K562 (cell line): ENCODE data around the gene ZFR2. TPM values are rescaled to one million over a fixed set of nuclear protein-coding genes. Genes with fewer than 3 reads are reported as not detected.

Experiments used
- ATAC-seq: fragments of 200-7000 bp; cut with Tn5 transposase; 3 replicates; pipeline ENCODE4 v1.9.1; 2020; ENCODE audit warnings: moderate library complexity
- BruUV-seq: library from RNA; stranded (reverse); fragments of 400-500 nt; replicated peaks from 2 replicates; lab custom pipeline; 2021; lab: Mats Ljungman, UMichigan
- CTCF ChIA-PET: fragments of 300-600 bp; formaldehyde crosslinking; extraction: SDS; loops from one replicate; lab custom pipeline; 2021; ENCODE audit warnings: low intra/inter-chr PET ratio; lab: Yijun Ruan, JAX
- POLR2A ChIA-PET: fragments of 300-600, 350-650 bp; sonication (Branson Sonifier 250); formaldehyde crosslinking; extraction: SDS; loops from one replicate; lab custom pipeline; 2021; ENCODE audit warnings: antibody characterized with exemption, inconsistent platforms; lab: Yijun Ruan, JAX
- DNase-seq, 4 experiments: peaks; one replicate each; pipeline versions ENCODE4 v3.0.0 to v3.0.0-alpha.2; 2011 to 2018; ENCODE audit warnings: low spot score in 3 of 4, mixed read lengths in 3 of 4; ENCODE audit errors: extremely low read depth in 1 of 4
- FAIRE-seq: peaks from 2 replicates; lab custom pipeline; 2011; peaks lifted over from hg19 to GRCh38; lab: Jason Lieb, UNC
- H2AFZ ChIP-seq: 2 replicates; pipeline ENCODE4 v1.6.0; 2011; ENCODE audit warnings: low read depth, low read length, control low read depth, inconsistent platforms
- H3K27ac ChIP-seq: fragments of 200-600 bp; 3 replicates; pipeline ENCODE4 v1.8.0; 2011; ENCODE audit warnings: low read depth, mild to moderate bottlenecking, control low read depth, inconsistent platforms, low read length, moderate library complexity, mixed read lengths; ENCODE audit errors: extremely low read depth
- H3K27me3 ChIP-seq, 2 experiments: fragments of 300-600 bp in 1 of 2; 2 replicates in 1 of 2; 3 replicates in 1 of 2; pipeline versions ENCODE4 v1.6.0 to v1.8.0; 2011; ENCODE audit warnings: inconsistent platforms in 2 of 2, low read length in 2 of 2, mild to moderate bottlenecking in 1 of 2, mixed read lengths in 1 of 2, moderate library complexity in 1 of 2; ENCODE audit not compliant: control insufficient read depth in 2 of 2, insufficient read depth in 2 of 2
- H3K36me3 ChIP-seq: fragments of 300-600 bp; 3 replicates; pipeline ENCODE4 v1.8.0; 2011; ENCODE audit warnings: mild to moderate bottlenecking, low read length, inconsistent platforms; ENCODE audit not compliant: control insufficient read depth, insufficient read depth
- H3K4me1 ChIP-seq, 2 experiments: fragments of 200-600 bp in 1 of 2; replicated peaks in 1 of 2; 2 replicates in 1 of 2; 3 replicates in 1 of 2; pipeline versions ENCODE4 v1.5.1 to v1.8.0; 2011; ENCODE audit warnings: inconsistent platforms in 2 of 2, low read length in 2 of 2, mild to moderate bottlenecking in 1 of 2, mixed read lengths in 1 of 2, moderate library complexity in 1 of 2; ENCODE audit not compliant: control insufficient read depth in 2 of 2, insufficient read depth in 2 of 2
- H3K4me2 ChIP-seq: 2 replicates; pipeline ENCODE4 v1.6.1; 2011; ENCODE audit warnings: low read length, control low read depth, inconsistent platforms, mixed read lengths; ENCODE audit not compliant: insufficient read depth
- H3K4me3 ChIP-seq: fragments of 200-600 bp; sonication (generic), shearing (Covaris generic); 2 replicates; pipeline ENCODE4 v1.5.1; 2016; ENCODE audit warnings: control low read depth, inconsistent platforms
- H3K79me2 ChIP-seq: fragments of 200-600 bp; 3 replicates; pipeline ENCODE4 v1.8.0; 2011; ENCODE audit warnings: low read length, inconsistent platforms; ENCODE audit not compliant: control insufficient read depth, insufficient read depth
- H3K9ac ChIP-seq, 2 experiments: 2 replicates each; pipeline versions ENCODE4 v1.6.0 to v1.6.1; 2011; ENCODE audit warnings: low read depth in 2 of 2, low read length in 2 of 2, control low read depth in 1 of 2, inconsistent platforms in 1 of 2, mild to moderate bottlenecking in 1 of 2, mixed read lengths in 1 of 2; ENCODE audit not compliant: insufficient read depth in 1 of 2
- H3K9me1 ChIP-seq: one replicate; pipeline ENCODE4 v1.6.0; 2011; ENCODE audit warnings: inconsistent platforms, mild to moderate bottlenecking, low read length, moderate library complexity; ENCODE audit not compliant: control insufficient read depth, insufficient read depth
- H3K9me3 ChIP-seq: replicated peaks from 2 replicates; pipeline ENCODE4 v1.5.1; 2011; ENCODE audit warnings: low read depth, low read length, inconsistent platforms; ENCODE audit not compliant: control insufficient read depth, insufficient read depth
- H4K20me1 ChIP-seq: replicated peaks from 2 replicates; pipeline ENCODE4 v1.6.1; 2011; ENCODE audit warnings: low read length, inconsistent platforms, mixed read lengths; ENCODE audit not compliant: control insufficient read depth, insufficient read depth
- ATF1 ChIP-seq, 2 experiments: fragments of 450-650 bp in 1 of 2; IDR thresholded peaks; 2 replicates each; pipeline ENCODE4 v1.6.1; 2016; ENCODE audit warnings: missing compliant biosample characterization in 1 of 2, missing genetic modification characterization in 1 of 2
- ATF7 ChIP-seq: fragments of 450-650 bp; IDR thresholded peaks from 2 replicates; pipeline ENCODE4 v1.7.1; 2014; ENCODE audit warnings: mild to moderate bottlenecking, moderate library complexity
- BCOR ChIP-seq: fragments of 450-650 bp; IDR thresholded peaks from 2 replicates; pipeline ENCODE4 v1.6.1; 2016
- CHD2 ChIP-seq: IDR thresholded peaks from 2 replicates; pipeline ENCODE4 v1.6.1; 2011; ENCODE audit warnings: low read depth, low read length
- CREM ChIP-seq: IDR thresholded peaks from 2 replicates; pipeline ENCODE4 v1.6.1; 2014; ENCODE audit warnings: antibody characterized with exemption, low read depth
- JUNB ChIP-seq: fragments of 450-650 bp; formaldehyde crosslinking; conservative IDR thresholded peaks from 2 replicates; pipeline ENCODE4 v1.4.0; 2020; ENCODE audit warnings: mild to moderate bottlenecking
- JUND ChIP-seq, 2 experiments: IDR thresholded peaks; 2 replicates in 1 of 2; 3 replicates in 1 of 2; pipeline ENCODE4 v1.6.1; 2011; ENCODE audit warnings: borderline replicate concordance in 2 of 2, low read depth in 2 of 2, low read length in 2 of 2, improper control_type of control experiment in 1 of 2, missing biosample characterization in 1 of 2, missing genetic modification characterization in 1 of 2, missing genetic modification reagents in 1 of 2
- RFX5 ChIP-seq: IDR thresholded peaks from 2 replicates; pipeline ENCODE4 v1.6.1; 2011; ENCODE audit warnings: low read depth, mild to moderate bottlenecking, improper control_type of control experiment, low read length
- WGBS: fragments of 100-300 bp; shearing (Covaris generic); methylation state at CpG from one replicate; pipeline ENCODE4 v1.1.6; 2016; ENCODE audit warnings: low coverage, mixed read lengths; ENCODE audit not compliant: insufficient coverage; ENCODE audit errors: missing lambda C conversion rate; 5-methylcytosine and 5-hydroxymethylcytosine counted together
- in situ Hi-C: fragments of 300-500 bp; cut with MboI; formaldehyde crosslinking; loops from 4 replicates; pipeline ENCODE4 v1.15.0; 2018; ENCODE audit warnings: inconsistent platforms, mixed read lengths
- intact Hi-C: fragments of 100-400 bp; cut with micrococcal nuclease; formaldehyde crosslinking; loops from 2 replicates; pipeline ENCODE4 v1.14.2; 2022
- polyA plus RNA-seq, 8 experiments: library from polyadenylated mRNA; depleted of rRNA in 4 of 8; stranded (reverse) in 5 of 8; unstranded in 3 of 8; fragments of >200 nt; fragmentation: Nextera tagmentation in 2 of 8; fragmentation: Illumina TruSeq in 1 of 8; extraction: Ambion mirVana in 2 of 8; extraction: Trizol in 1 of 8; gene quantifications; 2 replicates each; pipeline versions ENCODE4 v1.2.1 to v1.2.3, GENCODE V29; 2011 to 2014; ENCODE audit warnings: inconsistent platforms in 1 of 8, missing spikeins in 1 of 8
- total RNA-seq, 7 experiments: library from RNA; depleted of rRNA in 6 of 7; stranded (reverse); fragments of >200 nt in 6 of 7; fragmentation: Illumina TruSeq in 2 of 7; extraction: Trizol in 2 of 7; gene quantifications; 2 replicates each; pipeline versions ENCODE4 v1.2.1 to v1.2.3, GENCODE V29; 2011 to 2021; ENCODE audit warnings: low replicate concordance in 1 of 7
- TF ChIP-seq, protein P1 (sequence below): fragments of 250-450 bp; sonication (Bioruptor Pico); IDR thresholded peaks from 2 replicates; pipeline ENCODE4 v1.4.0; 2020; ENCODE audit warnings: mild to moderate bottlenecking, moderate library complexity, borderline replicate concordance
- TF ChIP-seq, protein P2 (sequence below), 2 experiments: fragments of 450-650 bp in 1 of 2; sonication (generic) in 1 of 2; formaldehyde crosslinking in 1 of 2; IDR thresholded peaks in 1 of 2; conservative IDR thresholded peaks in 1 of 2; 2 replicates each; pipeline versions ENCODE4 v1.6.1 to v1.8.1; 2016 to 2023; ENCODE audit warnings: mild to moderate bottlenecking in 2 of 2, moderate library complexity in 2 of 2, inconsistent platforms in 1 of 2, missing genetic modification reagents in 1 of 2

ZFR2 gene
- total and polyA plus RNA-seq, 9 of the 15 experiments (the other 6 are each of a cell fraction or from before 2014, with no cell fraction given), result 0.03 to 0.59 (median 0.07) TPM; not detected in 6

DNA sequence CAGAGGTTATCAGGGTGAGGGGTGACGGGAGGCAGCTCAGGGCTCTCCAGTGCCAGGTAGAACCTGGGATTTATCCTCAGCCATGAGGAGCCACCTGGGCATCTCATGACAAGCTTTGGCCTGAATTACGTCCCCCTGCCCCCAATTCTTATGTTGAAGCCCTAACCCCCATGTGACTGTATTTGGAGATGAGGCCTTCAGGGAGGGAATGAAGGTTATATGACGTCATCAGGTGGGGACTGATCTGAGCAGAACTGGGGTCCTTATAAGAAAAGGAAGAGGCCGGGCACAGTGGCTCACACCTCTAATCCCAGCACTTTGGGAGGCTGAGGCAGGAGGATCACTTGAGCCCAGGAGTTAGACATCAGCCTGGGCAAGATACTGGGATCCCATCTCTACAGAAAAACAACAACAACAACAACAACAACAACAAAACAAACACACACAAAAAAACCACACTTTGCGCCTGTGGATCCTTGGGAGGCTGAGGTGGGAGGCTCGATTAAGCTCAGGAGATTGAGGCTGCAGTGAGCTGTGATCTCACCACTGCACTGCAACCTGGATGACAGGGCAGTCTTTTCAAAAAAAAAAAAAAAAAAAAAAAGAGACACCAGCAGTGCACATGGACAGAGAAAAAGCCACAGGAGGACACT, 18.4 kb downstream of the ZFR2 start:
- ChIA-PET POLR2A (interaction anchor here (0.9 to 1.4 kb wide), 2 partner anchors 54 to 125 kb away, joined by 3 read pairs; no protein-coding TSS in a partner anchor), CTCF (interaction anchor here (0.7 kb wide), 1 partner anchor 181 kb away, joined by 3 read pairs; no protein-coding TSS in a partner anchor)
- H3K9ac ChIP-seq, result peak overlapping the region in 1 of 2 experiments; percentile 74; a peak in 1 of 4 replicates
- WGBS, result 64% methylated on average over 6 of the region's 6 CpGs
- FAIRE-seq (no peak), DNase-seq (no peak), ATAC-seq (no peak)
- no peak overlapping the region for H3K4me2 ChIP-seq
- intact Hi-C loops, result no loop called here
- H3K79me2 ChIP-seq, result no peaks in the 10 kb centered on the region
- no peak overlapping the region for H3K4me3 ChIP-seq
- H3K27ac ChIP-seq, result no peak overlapping the region
- H3K36me3 ChIP-seq, result no peaks in the 10 kb centered on the region
- H3K4me1 ChIP-seq, result peaks cover 18 to 34% of the 10 kb centered on the region in 2 experiments; a peak in 4 of 5 replicates
- in situ Hi-C loops, result no loop called here
- no peaks in the 10 kb centered on the region; the same call in 1 of the 2 replicates for H4K20me1 ChIP-seq
- peaks cover 0 to under 1% of the 10 kb centered on the region in 2 experiments; a peak in 1 of 5 replicates for H3K27me3 ChIP-seq
- H2AFZ ChIP-seq, result peak overlapping the region; percentile 35
- no TSS peak for BruUV-seq
- H3K9me1 ChIP-seq, result no peaks in the 10 kb centered on the region
- H3K9me3 ChIP-seq, result no peaks in the 10 kb centered on the region
- TF ChIP-seq, protein P1, sequence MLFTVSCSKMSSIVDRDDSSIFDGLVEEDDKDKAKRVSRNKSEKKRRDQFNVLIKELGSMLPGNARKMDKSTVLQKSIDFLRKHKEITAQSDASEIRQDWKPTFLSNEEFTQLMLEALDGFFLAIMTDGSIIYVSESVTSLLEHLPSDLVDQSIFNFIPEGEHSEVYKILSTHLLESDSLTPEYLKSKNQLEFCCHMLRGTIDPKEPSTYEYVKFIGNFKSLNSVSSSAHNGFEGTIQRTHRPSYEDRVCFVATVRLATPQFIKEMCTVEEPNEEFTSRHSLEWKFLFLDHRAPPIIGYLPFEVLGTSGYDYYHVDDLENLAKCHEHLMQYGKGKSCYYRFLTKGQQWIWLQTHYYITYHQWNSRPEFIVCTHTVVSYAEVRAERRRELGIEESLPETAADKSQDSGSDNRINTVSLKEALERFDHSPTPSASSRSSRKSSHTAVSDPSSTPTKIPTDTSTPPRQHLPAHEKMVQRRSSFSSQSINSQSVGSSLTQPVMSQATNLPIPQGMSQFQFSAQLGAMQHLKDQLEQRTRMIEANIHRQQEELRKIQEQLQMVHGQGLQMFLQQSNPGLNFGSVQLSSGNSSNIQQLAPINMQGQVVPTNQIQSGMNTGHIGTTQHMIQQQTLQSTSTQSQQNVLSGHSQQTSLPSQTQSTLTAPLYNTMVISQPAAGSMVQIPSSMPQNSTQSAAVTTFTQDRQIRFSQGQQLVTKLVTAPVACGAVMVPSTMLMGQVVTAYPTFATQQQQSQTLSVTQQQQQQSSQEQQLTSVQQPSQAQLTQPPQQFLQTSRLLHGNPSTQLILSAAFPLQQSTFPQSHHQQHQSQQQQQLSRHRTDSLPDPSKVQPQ (CRISPR knock-in tag), result no peak
- TF ChIP-seq CREM, result peak; percentile 64; the same call in 1 of the 2 replicates
- no peak; the same call in none of the 2 replicates for TF ChIP-seq JUND (IDR thresholded peaks at IDR 0.05; ENCODE audit: borderline replicate concordance, low read depth, low read length)
- TF ChIP-seq JUND (tag; IDR thresholded peaks at IDR 0.05; ENCODE audit: borderline replicate concordance, low read depth, low read length), result peak; percentile 32; the same call in 1 of the 3 replicates
- TF ChIP-seq JUNB (CRISPR knock-in tag), result 0 out of 2 replicates have a peak, but pooled peaks have one; percentile 6
- TF ChIP-seq BCOR, result peak; percentile 78
- TF ChIP-seq, protein P2, sequence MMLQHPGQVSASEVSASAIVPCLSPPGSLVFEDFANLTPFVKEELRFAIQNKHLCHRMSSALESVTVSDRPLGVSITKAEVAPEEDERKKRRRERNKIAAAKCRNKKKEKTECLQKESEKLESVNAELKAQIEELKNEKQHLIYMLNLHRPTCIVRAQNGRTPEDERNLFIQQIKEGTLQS (IDR thresholded peaks at IDR 0.05), result peak; percentile 93
- TF ChIP-seq, protein P2 (CRISPR knock-in tag; conservative IDR thresholded peaks at IDR 0.05), result no peak
- no peak for TF ChIP-seq ATF1 (CRISPR knock-in tag; IDR thresholded peaks at IDR 0.05)
- TF ChIP-seq ATF1 (tag; IDR thresholded peaks at IDR 0.05), result peak; percentile 51; the same call in 1 of the 2 replicates
- no peak for TF ChIP-seq RFX5
- TF ChIP-seq ATF7, result peak; percentile 79
- no peak for TF ChIP-seq CHD2
